Measurements from ENCODE around the gene RBM41.

GRCh38 chrX:107154787-107155620 is 36.4 kb upstream of the RBM41 start:
- TF ChIP-seq POLR2AphosphoS5 (IDR thresholded peaks at IDR 0.05; ENCODE audit: low read depth, low read length) (no peak), JUND (IDR thresholded peaks at IDR 0.05) (peak; percentile 41)

All from HCT116 (cell line).